Effector memory CD8-positive, alpha-beta T cell (primary cell): ENCODE measurements around the gene ACSL5.
A peak's percentile ranks its signal among the peaks of the same experiment; 100 is the strongest.
"Not testable (repeated sequence)": the region's sequence is repeated elsewhere in the genome, so short reads cannot be mapped to it uniquely, and the experiment has no call there.

Experiments used
- ATAC-seq: fragments of 150-1000 bp; cut with Tn5 transposase; replicated peaks from 2 replicates; pipeline ENCODE4 v1.10.0; 2021; ENCODE audit warnings: mild to moderate bottlenecking, moderate library complexity
- DNase-seq, 3 experiments: peaks; one replicate each; pipeline ENCODE4 v3.0.0; 2021
- H3K27ac Mint-ChIP-seq, 2 donors: one replicate each; pipeline ENCODE4 v1.8.0; 2022; ENCODE audit warnings: mild to moderate bottlenecking in 2 of 2, mixed read lengths in 2 of 2, moderate library complexity in 2 of 2
- H3K27me3 Mint-ChIP-seq, 2 donors: one replicate each; pipeline ENCODE4 v1.8.0; 2022; ENCODE audit warnings: mixed read lengths in 2 of 2
- H3K36me3 Mint-ChIP-seq: one replicate; pipeline ENCODE4 v1.8.0; 2022; ENCODE audit warnings: mild to moderate bottlenecking, moderate library complexity, mixed read lengths; ENCODE audit not compliant: insufficient read depth
- H3K4me1 Mint-ChIP-seq, 2 donors: one replicate each; pipeline ENCODE4 v1.8.0; 2022; ENCODE audit warnings: low read depth in 2 of 2, mixed read lengths in 2 of 2
- H3K4me3 Mint-ChIP-seq, 2 donors: one replicate each; pipeline ENCODE4 v1.8.0; 2022; ENCODE audit warnings: mild to moderate bottlenecking in 2 of 2, mixed read lengths in 2 of 2, moderate library complexity in 2 of 2
- H3K9me3 Mint-ChIP-seq, 2 donors: one replicate each; pipeline ENCODE4 v1.8.0; 2022; ENCODE audit warnings: mixed read lengths in 2 of 2

The ACSL5 gene

GRCh38 chr10:112372182-112372810 is 1.6 kb upstream of the ACSL5 start:
- ATAC-seq = not testable (repeated sequence)
- H3K27ac Mint-ChIP-seq = peak overlapping the region in 1 of 2 donors; percentile 48

GRCh38 chr10:112374724-112375541 is 1.0 kb downstream of the ACSL5 start:
- Mint-ChIP-seq H3K36me3 (no peaks in the 10 kb centered on the region), H3K27ac (peak overlapping the region; percentile 100), H3K4me1 (peaks cover 52 to 54% of the 10 kb centered on the region in 2 donors), H3K27me3 (no peaks in the 10 kb centered on the region), H3K4me3 (peak overlapping the region; percentile 99 to 100), H3K9me3 (no peaks in the 10 kb centered on the region)
- ATAC-seq (peak; percentile 40), DNase-seq (peak in 1 of 3 experiments; percentile 6)

More at GRCh38 chr10:112372182-112372810, 1.6 kb upstream of the ACSL5 start:
- H3K27me3 Mint-ChIP-seq, DNase-seq, H3K9me3 Mint-ChIP-seq, H3K4me3 Mint-ChIP-seq, H3K36me3 Mint-ChIP-seq: not testable (repeated sequence)
- H3K4me1 Mint-ChIP-seq = peaks cover 48 to 54% of the 10 kb centered on the region in 2 donors

- Mint-ChIP-seq H3K9me3 (no peaks in the 10 kb centered on the region), H3K36me3 (peaks cover under 1% of the 10 kb centered on the region), H3K4me1 (peaks cover 60 to 62% of the 10 kb centered on the region in 2 donors), H3K4me3 (peak overlapping the region; percentile 99 to 100), H3K27ac (peak overlapping the region; percentile 100), H3K27me3 (no peaks in the 10 kb centered on the region)
- DNase-seq (peak; percentile 38 to 44 (median 39)), ATAC-seq (peak; percentile 83)
These were observed 1.9 kb downstream of the ACSL5 start for GRCh38 chr10:112375721-112376395.

GRCh38 chr10:112376396-112376790 is 2.5 kb downstream of the ACSL5 start:
- ATAC-seq = peak; percentile 14
- DNase-seq = no peak
- H3K36me3 Mint-ChIP-seq = peaks cover 6% of the 10 kb centered on the region
- no peaks in the 10 kb centered on the region for H3K9me3 Mint-ChIP-seq
- H3K27ac Mint-ChIP-seq = peak overlapping the region; percentile 100
- H3K27me3 Mint-ChIP-seq = no peaks in the 10 kb centered on the region
- H3K4me1 Mint-ChIP-seq = peaks cover 61 to 67% of the 10 kb centered on the region in 2 donors
- peak overlapping the region; percentile 99 to 100 for H3K4me3 Mint-ChIP-seq

GRCh38 chr10:112377116-112377515 is 3.2 kb downstream of the ACSL5 start:
- not testable (repeated sequence) for ATAC-seq, H3K9me3 Mint-ChIP-seq, H3K27me3 Mint-ChIP-seq, H3K36me3 Mint-ChIP-seq, DNase-seq
- Mint-ChIP-seq H3K4me3 (peak overlapping the region; percentile 99 to 100), H3K4me1 (peaks cover 65 to 69% of the 10 kb centered on the region in 2 donors), H3K27ac (peak overlapping the region; percentile 100)

GRCh38 chr10:112379635-112380296 is 5.8 kb downstream of the ACSL5 start:
- no peaks in the 10 kb centered on the region for H3K27me3 Mint-ChIP-seq
- no peak for DNase-seq
- H3K4me1 Mint-ChIP-seq = peaks cover 70 to 74% of the 10 kb centered on the region in 2 donors
- peaks cover 6% of the 10 kb centered on the region for H3K36me3 Mint-ChIP-seq
- H3K4me3 Mint-ChIP-seq = peak overlapping the region in 1 of 2 donors; percentile 45
- no peak for ATAC-seq
- no peaks in the 10 kb centered on the region for H3K9me3 Mint-ChIP-seq
- peak overlapping the region; percentile 89 to 100 for H3K27ac Mint-ChIP-seq

- Mint-ChIP-seq H3K27me3 (no peaks in the 10 kb centered on the region), H3K36me3 (peaks cover 6% of the 10 kb centered on the region), H3K9me3 (no peaks in the 10 kb centered on the region)
These were observed 8.8 kb downstream of the ACSL5 start for GRCh38 chr10:112382515-112383235.

GRCh38 chr10:112383325-112383724 is 9.4 kb downstream of the ACSL5 start:
- no peaks in the 10 kb centered on the region for H3K9me3 Mint-ChIP-seq
- peaks cover 6% of the 10 kb centered on the region for H3K36me3 Mint-ChIP-seq
- no peak overlapping the region for H3K4me3 Mint-ChIP-seq
- H3K4me1 Mint-ChIP-seq = peaks cover 56 to 80% of the 10 kb centered on the region in 2 donors
- no peak for ATAC-seq
- H3K27ac Mint-ChIP-seq = peak overlapping the region in 1 of 2 donors; percentile 49
- no peak for DNase-seq
- H3K27me3 Mint-ChIP-seq = no peaks in the 10 kb centered on the region

More at GRCh38 chr10:112382515-112383235, 8.8 kb downstream of the ACSL5 start:
- peak overlapping the region; percentile 7 to 49 for H3K27ac Mint-ChIP-seq
- DNase-seq = no peak
- no peak overlapping the region for H3K4me3 Mint-ChIP-seq
- no peak for ATAC-seq
- peaks cover 58 to 81% of the 10 kb centered on the region in 2 donors for H3K4me1 Mint-ChIP-seq

GRCh38 chr10:112384141-112384540 is 10.2 kb downstream of the ACSL5 start:
- Mint-ChIP-seq H3K27me3 (no peaks in the 10 kb centered on the region), H3K27ac (peak overlapping the region; percentile 26 to 61), H3K36me3 (peaks cover 6% of the 10 kb centered on the region), H3K9me3 (no peaks in the 10 kb centered on the region), H3K4me3 (no peak overlapping the region), H3K4me1 (peaks cover 57 to 81% of the 10 kb centered on the region in 2 donors)
- DNase-seq = no peak
- no peak for ATAC-seq

GRCh38 chr10:112385201-112385600 is 11.3 kb downstream of the ACSL5 start:
- H3K27me3 Mint-ChIP-seq = no peaks in the 10 kb centered on the region
- peak overlapping the region; percentile 26 to 61 for H3K27ac Mint-ChIP-seq
- ATAC-seq = no peak
- DNase-seq = no peak
- H3K36me3 Mint-ChIP-seq = peaks cover 6% of the 10 kb centered on the region
- H3K4me1 Mint-ChIP-seq = peaks cover 61 to 83% of the 10 kb centered on the region in 2 donors
- peak overlapping the region in 1 of 2 donors; percentile 4 for H3K4me3 Mint-ChIP-seq
- no peaks in the 10 kb centered on the region for H3K9me3 Mint-ChIP-seq

- H3K9me3 Mint-ChIP-seq, DNase-seq, H3K4me3 Mint-ChIP-seq, ATAC-seq, H3K27me3 Mint-ChIP-seq, H3K36me3 Mint-ChIP-seq: not testable (repeated sequence)
- H3K27ac Mint-ChIP-seq = peak overlapping the region; percentile 85 to 93
- H3K4me1 Mint-ChIP-seq = peaks cover 42 to 69% of the 10 kb centered on the region in 2 donors
These were observed 14.1 kb downstream of the ACSL5 start for GRCh38 chr10:112388056-112388455.

GRCh38 chr10:112388548-112388947 is 14.6 kb downstream of the ACSL5 start:
- Mint-ChIP-seq H3K27me3 (no peaks in the 10 kb centered on the region), H3K4me1 (peaks cover 47 to 74% of the 10 kb centered on the region in 2 donors), H3K9me3 (no peaks in the 10 kb centered on the region), H3K27ac (peak overlapping the region; percentile 85 to 93), H3K36me3 (no peaks in the 10 kb centered on the region), H3K4me3 (peak overlapping the region in 1 of 2 donors; percentile 63)
- ATAC-seq (no peak), DNase-seq (no peak)
